Loucy (cell line): ENCODE measurements around the gene UBA5.
A peak's percentile ranks its signal among the peaks of the same experiment; 100 is the strongest.

Experiments used
- H2AFZ ChIP-seq: fragments of 200-600 bp; sonication (generic); 2 replicates; pipeline ENCODE4 v1.6.0; 2016; ENCODE audit warnings: antibody characterized with exemption, mild to moderate bottlenecking, low read length, moderate library complexity
- H3F3A ChIP-seq: fragments of 200-600 bp; 2 replicates; pipeline ENCODE4 v1.6.0; 2016; ENCODE audit warnings: antibody characterized with exemption, low read depth, mild to moderate bottlenecking
- H3K27me3 ChIP-seq: fragments of 200-600 bp; sonication (generic); 2 replicates; pipeline ENCODE4 v1.6.1; 2014; ENCODE audit warnings: low read length, mild to moderate bottlenecking; ENCODE audit not compliant: insufficient read depth, poor library complexity, severe bottlenecking
- H3K36me3 ChIP-seq: fragments of 200-600 bp; sonication (generic); 2 replicates; pipeline ENCODE4 v1.6.1; 2016; ENCODE audit warnings: low read length; ENCODE audit not compliant: insufficient read depth
- H3K4me1 ChIP-seq: fragments of 200-600 bp; sonication (generic); 2 replicates; pipeline ENCODE4 v1.5.1; 2014; ENCODE audit warnings: low read length, mild to moderate bottlenecking; ENCODE audit not compliant: insufficient read depth, poor library complexity, severe bottlenecking
- H3K4me2 ChIP-seq: fragments of 200-600 bp; sonication (generic); 2 replicates; pipeline ENCODE4 v1.6.0; 2014; ENCODE audit warnings: antibody characterized with exemption, low read length, low read depth, mild to moderate bottlenecking; ENCODE audit not compliant: poor library complexity, severe bottlenecking
- H3K4me3 ChIP-seq: fragments of 200-600 bp; sonication (generic); 2 replicates; pipeline ENCODE4 v1.5.1; 2014; ENCODE audit warnings: low read length, mild to moderate bottlenecking, mixed read lengths; ENCODE audit not compliant: poor library complexity, severe bottlenecking
- H3K79me2 ChIP-seq: fragments of 200-600 bp; sonication (generic); 2 replicates; pipeline ENCODE4 v1.6.1; 2014; ENCODE audit warnings: low read length; ENCODE audit not compliant: insufficient read depth
- H3K9ac ChIP-seq: fragments of 200-600 bp; sonication (generic); 2 replicates; pipeline ENCODE4 v1.6.0; 2014; ENCODE audit warnings: mild to moderate bottlenecking, low read depth, low read length, moderate library complexity; ENCODE audit not compliant: poor library complexity, severe bottlenecking
- H3K9me2 ChIP-seq: fragments of 200-600 bp; sonication (generic); replicated peaks from 2 replicates; pipeline ENCODE4 v1.6.1; 2016; ENCODE audit warnings: low read depth, low read length, mixed read lengths
- H3K9me3 ChIP-seq: fragments of 200-600 bp; sonication (generic); 2 replicates; pipeline ENCODE4 v1.6.1; 2014; ENCODE audit warnings: mild to moderate bottlenecking, antibody characterized with exemption, low read length, low read depth; ENCODE audit not compliant: insufficient read depth
- H4K20me1 ChIP-seq: fragments of 200-600 bp; sonication (generic); 2 replicates; pipeline ENCODE4 v1.6.0; 2014; ENCODE audit warnings: antibody characterized with exemption, low read length, mild to moderate bottlenecking; ENCODE audit not compliant: insufficient read depth, poor library complexity, severe bottlenecking
- CTCF ChIP-seq: fragments of 200-600 bp; sonication (generic); conservative IDR thresholded peaks from 2 replicates; pipeline ENCODE4 v1.5.1; 2014; ENCODE audit warnings: mild to moderate bottlenecking, antibody characterized with exemption, low read length
- EZH2phosphoT487 ChIP-seq: fragments of 200-600 bp; IDR thresholded peaks from 2 replicates; pipeline ENCODE4 v1.6.1; 2018; ENCODE audit warnings: antibody characterized with exemption, mild to moderate bottlenecking, moderate library complexity, borderline replicate concordance

UBA5 gene

GRCh38 chr3:132622148-132622547 lies 38.0 kb upstream of the UBA5 start:
- Histone ChIP-seq H3K79me2 (no peaks in the 10 kb centered on the region), H3K9me2 (no peaks in the 10 kb centered on the region), H3K4me2 (peak overlapping the region; percentile 27), H4K20me1 (no peaks in the 10 kb centered on the region), H3K9me3 (no peaks in the 10 kb centered on the region), H3K9ac (no peak overlapping the region), H3F3A (no peaks in the 10 kb centered on the region; the same call in 1 of the 2 replicates), H3K4me3 (no peak overlapping the region), H3K27me3 (no peaks in the 10 kb centered on the region), H3K36me3 (peaks cover 12% of the 10 kb centered on the region; the same call in 1 of the 2 replicates), H3K4me1 (peaks cover 14% of the 10 kb centered on the region), H2AFZ (no peak overlapping the region)
- TF ChIP-seq CTCF (no peak), EZH2phosphoT487 (no peak)

GRCh38 chr3:132622761-132623160 lies 37.4 kb upstream of the UBA5 start:
- TF ChIP-seq CTCF (no peak), EZH2phosphoT487 (no peak)

GRCh38 chr3:132623646-132624045 lies 36.5 kb upstream of the UBA5 start:
- peaks cover 14% of the 10 kb centered on the region for H3K4me1 ChIP-seq
- H3K4me2 ChIP-seq, result no peak overlapping the region
- no peaks in the 10 kb centered on the region; the same call in 1 of the 2 replicates for H3F3A ChIP-seq
- H3K9ac ChIP-seq, result no peak overlapping the region
- TF ChIP-seq CTCF (no peak), EZH2phosphoT487 (no peak)
- no peaks in the 10 kb centered on the region for H3K9me3 ChIP-seq
- H3K4me3 ChIP-seq, result no peak overlapping the region
- H3K9me2 ChIP-seq, result no peaks in the 10 kb centered on the region
- no peaks in the 10 kb centered on the region for H3K27me3 ChIP-seq
- H4K20me1 ChIP-seq, result no peaks in the 10 kb centered on the region
- no peak overlapping the region for H2AFZ ChIP-seq
- H3K36me3 ChIP-seq, result peaks cover 22% of the 10 kb centered on the region; the same call in 1 of the 2 replicates
- no peaks in the 10 kb centered on the region for H3K79me2 ChIP-seq

More at GRCh38 chr3:132622761-132623160, 37.4 kb upstream of the UBA5 start:
- Histone ChIP-seq H3K9me2 (no peaks in the 10 kb centered on the region), H2AFZ (no peak overlapping the region), H3K4me3 (no peak overlapping the region), H3K79me2 (no peaks in the 10 kb centered on the region), H3K9ac (no peak overlapping the region), H3K9me3 (no peaks in the 10 kb centered on the region), H3K4me2 (no peak overlapping the region), H3F3A (no peaks in the 10 kb centered on the region; the same call in 1 of the 2 replicates), H3K4me1 (peaks cover 14% of the 10 kb centered on the region), H4K20me1 (no peaks in the 10 kb centered on the region), H3K36me3 (peaks cover 18% of the 10 kb centered on the region; the same call in 1 of the 2 replicates), H3K27me3 (no peaks in the 10 kb centered on the region)
